H1 (cell line): ENCODE results near the gene SOBP. TPM values are rescaled to one million over a fixed set of nuclear protein-coding genes. Genes with fewer than 3 reads are reported as not detected.

Experiments
- CTCF ChIA-PET: fragments of 300-600 bp; sonication (Branson Sonifier 250); formaldehyde crosslinking; loops from one replicate; lab custom pipeline; 2021; ENCODE audit not compliant: partially characterized antibody; lab: Charles Lee
- POLR2A ChIA-PET: fragments of 300-600 bp; sonication (Branson Sonifier 250); formaldehyde crosslinking; loops from one replicate; lab custom pipeline; 2021; ENCODE audit warnings: inconsistent platforms; ENCODE audit not compliant: partially characterized antibody; lab: Charles Lee
- DNase-seq, 2 experiments: peaks; one replicate each; pipeline versions ENCODE4 v3.0.0 to v3.0.0-alpha.2; 2010 to 2022; ENCODE audit warnings: low spot score in 2 of 2, low read depth in 1 of 2, mixed read lengths in 1 of 2
- FAIRE-seq: peaks from 2 replicates; lab custom pipeline; 2011; peaks lifted over from hg19 to GRCh38; lab: Jason Lieb, UNC
- H2AFZ ChIP-seq: 2 replicates; pipeline ENCODE4 v1.8.1; 2012; ENCODE audit warnings: low read length, inconsistent platforms
- H2AK5ac ChIP-seq: 2 replicates; pipeline ENCODE4 v1.6.1; 2013; ENCODE audit warnings: low read depth, low read length
- H2BK120ac ChIP-seq: replicated peaks from 2 replicates; pipeline ENCODE3; 2013; ENCODE audit warnings: low read depth, low read length, inconsistent platforms
- H2BK12ac ChIP-seq: 2 replicates; pipeline ENCODE4 v1.6.1; 2013; ENCODE audit warnings: low read depth, low read length
- H2BK15ac ChIP-seq: 2 replicates; pipeline ENCODE4 v1.6.1; 2013; ENCODE audit warnings: low read length
- H2BK20ac ChIP-seq: 2 replicates; pipeline ENCODE4 v1.6.1; 2013; ENCODE audit warnings: low read length
- H2BK5ac ChIP-seq: 2 replicates; pipeline ENCODE4 v1.6.1; 2013; ENCODE audit warnings: low read depth, low read length
- H3K14ac ChIP-seq: 2 replicates; pipeline ENCODE4 v1.6.1; 2013; ENCODE audit warnings: inconsistent platforms; ENCODE audit not compliant: insufficient read length
- H3K18ac ChIP-seq: 2 replicates; pipeline ENCODE4 v1.6.1; 2013; ENCODE audit warnings: low read length; ENCODE audit errors: extremely low read depth
- H3K23ac ChIP-seq: 2 replicates; pipeline ENCODE4 v1.6.1; 2013; ENCODE audit warnings: inconsistent platforms; ENCODE audit not compliant: insufficient read length
- H3K23me2 ChIP-seq: 2 replicates; pipeline ENCODE4 v1.6.1; 2013; ENCODE audit warnings: low read depth, low read length
- H3K27ac ChIP-seq: 2 replicates; pipeline ENCODE4 v1.6.1; 2011; ENCODE audit warnings: low read depth, low read length, inconsistent platforms
- H3K27me3 ChIP-seq, 4 experiments: replicated peaks in 1 of 4; 1 replicate in 1 of 4; 2 replicates in 3 of 4; pipeline versions ENCODE4 v1.6.1 to v1.8.1; 2011 to 2013; ENCODE audit warnings: low read length in 3 of 4, mild to moderate bottlenecking in 3 of 4, inconsistent platforms in 2 of 4, mixed read lengths in 2 of 4, moderate library complexity in 1 of 4; ENCODE audit not compliant: control insufficient read depth in 3 of 4, insufficient read depth in 3 of 4; ENCODE audit errors: extremely low read depth in 1 of 4
- H3K36me3 ChIP-seq, 4 experiments: 2 replicates each; pipeline versions ENCODE4 v1.6.1 to v1.8.1; 2011 to 2013; ENCODE audit warnings: mild to moderate bottlenecking in 4 of 4, low read length in 3 of 4, moderate library complexity in 2 of 4, control low read depth in 1 of 4, inconsistent platforms in 1 of 4; ENCODE audit not compliant: insufficient read depth in 4 of 4, control insufficient read depth in 2 of 4
- H3K4ac ChIP-seq: replicated peaks from 2 replicates; pipeline ENCODE3; 2013; ENCODE audit warnings: low read length, low read depth, mixed read lengths, inconsistent platforms; ENCODE audit not compliant: insufficient read length
- H3K4me1 ChIP-seq, 4 experiments: replicated peaks in 1 of 4; 1 replicate in 1 of 4; 2 replicates in 3 of 4; pipeline versions ENCODE4 v1.6.1 to v1.8.1; 2011 to 2013; ENCODE audit warnings: low read length in 3 of 4, inconsistent platforms in 2 of 4, mixed read lengths in 1 of 4; ENCODE audit not compliant: insufficient read depth in 4 of 4, control insufficient read depth in 3 of 4
- H3K4me2 ChIP-seq, 2 experiments: 2 replicates each; pipeline versions ENCODE4 v1.6.1 to v1.8.1; 2011 to 2013; ENCODE audit warnings: low read depth in 2 of 2, low read length in 2 of 2, control low read depth in 1 of 2, inconsistent platforms in 1 of 2, mild to moderate bottlenecking in 1 of 2; ENCODE audit not compliant: insufficient read depth in 1 of 2
- H3K4me3 ChIP-seq, 4 experiments: fragments of 200-600, 300-600 bp in 1 of 4; sonication (generic), shearing (Covaris generic), sonication (Bioruptor Twin) in 1 of 4; 2 replicates each; pipeline versions ENCODE4 v1.5.1 to v1.8.1; 2011 to 2016; ENCODE audit warnings: low read length in 4 of 4, low read depth in 3 of 4, control low read depth in 2 of 4, inconsistent platforms in 2 of 4, mild to moderate bottlenecking in 2 of 4, mixed read lengths in 1 of 4, moderate library complexity in 1 of 4; ENCODE audit not compliant: insufficient read depth in 2 of 4; ENCODE audit errors: extremely low read depth in 1 of 4
- H3K56ac ChIP-seq: replicated peaks from 2 replicates; pipeline ENCODE3; 2013; ENCODE audit warnings: low read depth, mild to moderate bottlenecking, mixed read lengths, low read length, inconsistent platforms; ENCODE audit not compliant: insufficient read length
- H3K79me1 ChIP-seq: 2 replicates; pipeline ENCODE4 v1.6.1; 2013; ENCODE audit warnings: low read depth, low read length, control low read depth
- H3K79me2 ChIP-seq, 2 experiments: 2 replicates each; pipeline versions ENCODE4 v1.6.1 to v1.8.1; 2012 to 2013; ENCODE audit warnings: low read length in 2 of 2, mild to moderate bottlenecking in 2 of 2, inconsistent platforms in 1 of 2; ENCODE audit not compliant: insufficient read depth in 2 of 2, control insufficient read depth in 1 of 2
- H3K9ac ChIP-seq, 4 experiments: replicated peaks in 1 of 4; 1 replicate in 1 of 4; 2 replicates in 3 of 4; pipeline versions ENCODE4 v1.6.1 to v1.8.1; 2011 to 2013; ENCODE audit warnings: low read depth in 3 of 4, low read length in 3 of 4, control low read depth in 2 of 4, mild to moderate bottlenecking in 2 of 4, moderate library complexity in 2 of 4, inconsistent platforms in 1 of 4; ENCODE audit errors: extremely low read depth in 1 of 4
- H3K9me3 ChIP-seq, 2 experiments: 2 replicates each; pipeline versions ENCODE4 v1.6.1 to v1.8.1; 2012 to 2013; ENCODE audit warnings: mild to moderate bottlenecking in 2 of 2, moderate library complexity in 2 of 2, control low read depth in 1 of 2, inconsistent platforms in 1 of 2, low read depth in 1 of 2, low read length in 1 of 2, mixed read lengths in 1 of 2; ENCODE audit not compliant: insufficient read depth in 2 of 2
- H4K20me1 ChIP-seq, 2 experiments: replicated peaks in 1 of 2; 2 replicates each; pipeline versions ENCODE3 to v1.8.1; 2011 to 2013; ENCODE audit warnings: inconsistent platforms in 2 of 2, low read length in 2 of 2, mild to moderate bottlenecking in 1 of 2; ENCODE audit not compliant: insufficient read depth in 2 of 2, control insufficient read depth in 1 of 2
- H4K5ac ChIP-seq: 2 replicates; pipeline ENCODE4 v1.6.1; 2013; ENCODE audit warnings: low read length, low read depth, mixed read lengths, inconsistent platforms; ENCODE audit not compliant: insufficient read length
- H4K8ac ChIP-seq: 2 replicates; pipeline ENCODE4 v1.8.0; 2013; ENCODE audit warnings: mild to moderate bottlenecking, moderate library complexity, low read length, inconsistent platforms; ENCODE audit not compliant: insufficient read depth; ENCODE audit errors: extremely low read depth
- H4K91ac ChIP-seq: replicated peaks from 2 replicates; pipeline ENCODE3; 2013; ENCODE audit warnings: low read length, mixed read lengths, inconsistent platforms; ENCODE audit not compliant: insufficient read length
- CEBPB ChIP-seq: IDR thresholded peaks from 2 replicates; pipeline ENCODE4 v1.6.1; 2012; ENCODE audit warnings: low read depth, low read length
- JUN ChIP-seq: IDR thresholded peaks from 2 replicates; pipeline ENCODE4 v1.6.1; 2011; ENCODE audit warnings: low read depth, mild to moderate bottlenecking, improper control_type of control experiment, low read length
- SP1 ChIP-seq: IDR thresholded peaks from 2 replicates; pipeline ENCODE4 v1.6.1; 2011; ENCODE audit warnings: low read depth, low read length
- SP2 ChIP-seq: IDR thresholded peaks from 2 replicates; pipeline ENCODE4 v1.6.1; 2012; ENCODE audit warnings: mild to moderate bottlenecking, low read length, inconsistent platforms
- WGBS, 2 experiments: shearing (Covaris generic) in 1 of 2; methylation state at CpG; one replicate each; pipeline versions ENCODE4 v1.1.6 to v1.1.7; 2013 to 2015; ENCODE audit warnings: low lambda C conversion rate in 2 of 2, mixed read lengths in 2 of 2, inconsistent platforms in 1 of 2, low coverage in 1 of 2, missing lambda C conversion rate in 1 of 2; ENCODE audit not compliant: insufficient replicate concordance in 2 of 2, insufficient coverage in 1 of 2, insufficient read length in 1 of 2; ENCODE audit errors: extremely low coverage in 1 of 2, missing lambda C conversion rate in 1 of 2; 5-methylcytosine and 5-hydroxymethylcytosine counted together
- polyA plus RNA-seq, 7 experiments: library from polyadenylated mRNA; depleted of rRNA in 3 of 7; stranded (reverse) in 5 of 7; unstranded in 2 of 7; fragments of >200 nt in 5 of 7; fragments of 200-250 nt in 2 of 7; gene quantifications; 1 replicate in 5 of 7; 2 replicates in 1 of 7; 4 replicates in 1 of 7; pipeline versions ENCODE4 v1.2.1 to v1.2.3, GENCODE V29; 2011 to 2013; ENCODE audit warnings: missing spikeins in 2 of 7, mixed read lengths in 2 of 7
- total RNA-seq: library from RNA; stranded (reverse); fragmentation: NEBNext Ultra II Directional; extraction: Animal tissue kit (Norgen Biotek cat#: 25700); gene quantifications from 2 replicates; pipeline ENCODE4 v1.2.1, GENCODE V29; 2021

SOBP gene
- total and polyA plus RNA-seq, 2 of the 8 experiments (the other 6 are each of a cell fraction or from before 2014, with no cell fraction given) = 0.45 to 6.2 TPM

GRCh38 chr6:107535626-107536025 lies 45.7 kb downstream of the SOBP start:
- TF ChIP-seq CEBPB (no peak), SP1 (no peak), SP2 (no peak), JUN (no peak)

More at GRCh38 chr6:107535626-107536025, 45.7 kb downstream of the SOBP start:
- FAIRE-seq (no peak), DNase-seq (no peak)
- ChIA-PET CTCF (interaction anchor here (1.3 kb wide), 1 partner anchor 217 kb away, joined by 4 read pairs; no protein-coding TSS in a partner anchor), POLR2A (interaction anchor here (1.2 kb wide), 1 partner anchor 71 kb away, joined by 3 read pairs; no protein-coding TSS in a partner anchor)
- Histone ChIP-seq H2BK20ac (no peak overlapping the region), H3K56ac (no peak overlapping the region), H4K5ac (no peak overlapping the region), H3K14ac (no peak overlapping the region), H2BK120ac (no peak overlapping the region), H2AK5ac (no peak overlapping the region), H2BK12ac (no peak overlapping the region), H3K4ac (no peak overlapping the region), H3K4me3 (no peak overlapping the region), H3K23me2 (no peaks in the 10 kb centered on the region; the same call in 1 of the 2 replicates), H3K9me3 (no peaks in the 10 kb centered on the region), H4K8ac (no peak overlapping the region), H3K79me1 (no peaks in the 10 kb centered on the region), H3K27me3 (no peaks in the 10 kb centered on the region), H3K4me1 (peaks cover 2 to 18% (median 12%) of the 10 kb centered on the region in 4 experiments; a peak in 6 of 7 replicates), H4K91ac (no peak overlapping the region), H3K9ac (no peak overlapping the region), H3K18ac (no peak overlapping the region), H4K20me1 (no peaks in the 10 kb centered on the region), H2AFZ (no peak overlapping the region), H3K79me2 (no peaks in the 10 kb centered on the region), H3K23ac (no peak overlapping the region), H2BK15ac (no peak overlapping the region), H3K36me3 (no peaks in the 10 kb centered on the region), H3K4me2 (no peak overlapping the region), H2BK5ac (no peak overlapping the region), H3K27ac (no peak overlapping the region)
- 71% methylated on average over 1 of the region's 1 CpG; no CpG with 5 or more reads in 1 of the 2 experiments for WGBS, 2 experiments
